GM23248 (cell line): Measurements from ENCODE around the gene THEMIS2.

Experiments used
- EZH2 ChIP-seq: fragments of 200-600 bp; sonication (generic); IDR thresholded peaks from 2 replicates; pipeline ENCODE4 v1.6.1; 2018; ENCODE audit warnings: antibody characterized with exemption, mild to moderate bottlenecking; ENCODE audit not compliant: insufficient read depth, poor library complexity, severe bottlenecking
- EZH2phosphoT487 ChIP-seq: fragments of 200-600 bp; sonication (generic); IDR thresholded peaks from 2 replicates; pipeline ENCODE4 v1.6.1; 2018; ENCODE audit warnings: antibody characterized with exemption, moderate library complexity, mild to moderate bottlenecking, low read depth; ENCODE audit not compliant: insufficient read depth

DNA sequence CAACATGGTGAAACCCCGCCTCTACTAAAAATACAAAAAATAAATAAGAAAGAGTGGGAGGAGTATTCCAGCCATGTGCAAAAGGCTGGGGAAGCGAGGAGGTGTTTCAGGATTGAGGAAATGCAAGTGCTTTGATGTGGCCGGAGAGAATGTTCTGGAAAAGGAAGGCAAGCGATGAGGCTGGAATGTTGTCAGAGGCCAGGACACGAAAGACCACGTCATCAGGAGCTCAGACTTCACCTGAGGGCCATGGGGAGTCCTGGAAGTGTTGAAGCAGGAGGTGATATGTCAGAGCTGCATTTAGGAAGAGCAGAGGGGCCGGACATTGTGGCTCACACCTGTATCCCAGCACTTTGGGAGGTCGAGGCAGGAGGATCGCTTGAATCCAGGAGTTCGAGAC is 10.9 kb upstream of the THEMIS2 start:
- TF ChIP-seq EZH2 (no peak), EZH2phosphoT487 (no peak)
